ENCODE data around the gene HCFC1R1. TPM values are rescaled to one million over a fixed set of nuclear protein-coding genes. Genes with fewer than 3 reads are reported as not detected.

HCFC1R1 gene
- total and polyA plus RNA-seq, 4 donors: 10.9 to 138 (median 45.7) TPM

GRCh38 chr16:3046641-3047386, 23.1 kb upstream of the HCFC1R1 start:
- H3K9ac ChIP-seq (ENCODE audit: insufficient read depth in 1 of 2, low read length in 2 of 2): no peak overlapping the region
- H3K27me3 ChIP-seq (ENCODE audit: control insufficient read depth in 3 of 3, insufficient read depth in 3 of 3, low read length in 2 of 3): peaks cover 0 to 55% (median 51%) of the 10 kb centered on the region in 3 donors
- H3K36me3 ChIP-seq (ENCODE audit: control insufficient read depth in 4 of 4, insufficient read depth in 4 of 4, low read length in 4 of 4): no peaks in the 10 kb centered on the region
- no peak overlapping the region for H3K4me3 ChIP-seq
- no peak for ATAC-seq (ENCODE audit: insufficient read depth, low FRiP score)
- WGBS, 2 donors: 2 to 4% methylated on average over 51 to 54 of the region's 54 CpGs
- peaks cover 0 to 6% (median 3%) of the 10 kb centered on the region in 5 donors for H3K4me1 ChIP-seq (ENCODE audit: control insufficient read depth in 5 of 5, insufficient read depth in 5 of 5, low read length in 5 of 5)
- H3K9me3 ChIP-seq (ENCODE audit: control insufficient read depth in 4 of 4, insufficient read depth in 3 of 4, low read length in 3 of 4): no peaks in the 10 kb centered on the region
- no peak for DNase-seq
- H3K27ac ChIP-seq (ENCODE audit: low read depth in 1 of 2, low read length in 1 of 2): peak overlapping the region in 1 of 2 donors; percentile 21
- no peak for TF ChIP-seq CTCF (IDR thresholded peaks at IDR 0.05; ENCODE audit: control extremely low read depth, extremely low read depth)

GRCh38 chr16:3045758-3046640, 22.3 kb upstream of the HCFC1R1 start, which contains the start of gene MMP25:
Gene MMP25 (plus strand): TSS chr16:3046561. CDS start chr16:3046918, 357 bp downstream.
- Histone ChIP-seq H3K27ac (ENCODE audit: low read depth in 1 of 2, low read length in 1 of 2) (peak within 1 kb of the TSS in 1 of 2 donors; percentile 21), H3K27me3 (ENCODE audit: control insufficient read depth in 3 of 3, insufficient read depth in 3 of 3, low read length in 2 of 3) (peaks cover 0 to 55% (median 49%) of the 10 kb centered on the region in 3 donors), H3K4me1 (ENCODE audit: control insufficient read depth in 5 of 5, insufficient read depth in 5 of 5, low read length in 5 of 5) (peaks cover 0 to 6% (median 3%) of the 10 kb centered on the region in 5 donors), H3K9ac (ENCODE audit: insufficient read depth in 1 of 2, low read length in 2 of 2) (no peak within 1 kb of the TSS), H3K9me3 (ENCODE audit: control insufficient read depth in 4 of 4, insufficient read depth in 3 of 4, low read length in 3 of 4) (no peaks in the 10 kb centered on the region), H3K4me3 (no peak within 1 kb of the TSS), H3K36me3 (ENCODE audit: control insufficient read depth in 4 of 4, insufficient read depth in 4 of 4, low read length in 4 of 4) (no peaks in the 10 kb centered on the region)
- ATAC-seq (ENCODE audit: insufficient read depth, low FRiP score) (peak; percentile 45), DNase-seq (no peak)
- TF ChIP-seq CTCF (IDR thresholded peaks at IDR 0.05; ENCODE audit: control extremely low read depth, extremely low read depth): no peak
- 1% methylated on average over 39 to 86 of the region's 86 CpGs for WGBS, 2 donors

GRCh38 chr16:3044708-3045107, 21.0 kb upstream of the HCFC1R1 start:
- no peaks in the 10 kb centered on the region for H3K36me3 ChIP-seq (ENCODE audit: control insufficient read depth in 4 of 4, insufficient read depth in 4 of 4, low read length in 4 of 4)
- peaks cover 0 to 58% (median 49%) of the 10 kb centered on the region in 3 donors for H3K27me3 ChIP-seq (ENCODE audit: control insufficient read depth in 3 of 3, insufficient read depth in 3 of 3, low read length in 2 of 3)
- peaks cover 0 to 6% (median 3%) of the 10 kb centered on the region in 5 donors for H3K4me1 ChIP-seq (ENCODE audit: control insufficient read depth in 5 of 5, insufficient read depth in 5 of 5, low read length in 5 of 5)
- H3K9ac ChIP-seq (ENCODE audit: insufficient read depth in 1 of 2, low read length in 2 of 2): no peak overlapping the region
- no peak overlapping the region for H3K27ac ChIP-seq (ENCODE audit: low read depth in 1 of 2, low read length in 1 of 2)
- 90 to 96% methylated on average over 6 of the region's 6 CpGs for WGBS, 2 donors
- TF ChIP-seq CTCF (IDR thresholded peaks at IDR 0.05; ENCODE audit: control extremely low read depth, extremely low read depth): no peak
- no peaks in the 10 kb centered on the region for H3K9me3 ChIP-seq (ENCODE audit: control insufficient read depth in 4 of 4, insufficient read depth in 3 of 4, low read length in 3 of 4)
- DNase-seq (no peak), ATAC-seq (ENCODE audit: insufficient read depth, low FRiP score) (no peak)
- no peak overlapping the region for H3K4me3 ChIP-seq
